Erythroblast (primary cell): ENCODE data around the gene MSLN.

Experiments used
- GATA1 ChIP-seq: IDR thresholded peaks from 2 replicates; pipeline ENCODE4 v1.6.1; 2011; ENCODE audit warnings: low read depth, mild to moderate bottlenecking, control low read depth, low read length, moderate library complexity
- POLR2A ChIP-seq: IDR thresholded peaks from 2 replicates; pipeline ENCODE4 v1.6.1; 2011; ENCODE audit warnings: mild to moderate bottlenecking, low read length

DNA sequence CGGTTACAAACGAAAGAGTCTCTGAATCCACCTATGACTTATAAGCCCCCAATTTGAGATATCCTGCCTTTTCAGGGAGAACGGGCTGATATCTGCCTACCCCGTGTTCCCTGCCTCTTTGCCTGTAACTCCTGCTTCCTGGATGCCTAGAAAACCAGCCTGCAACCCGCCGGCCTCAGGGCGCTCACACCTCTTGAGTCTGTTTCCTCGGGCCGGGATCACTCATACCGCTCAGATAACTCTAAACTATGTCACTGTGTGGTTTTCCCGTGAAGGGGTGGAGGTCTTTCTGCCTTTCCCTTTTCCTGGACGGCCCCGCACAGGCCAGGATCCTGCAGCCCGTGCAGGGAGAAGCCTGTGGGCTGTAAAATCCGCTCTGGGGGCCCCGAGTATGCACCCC, 17.3 kb downstream of the MSLN start:
- no peak for TF ChIP-seq POLR2A
- no peak for TF ChIP-seq GATA1
